CD14-positive monocyte (primary cell): Measurements from ENCODE around the gene KIF26B. TPM values are rescaled to one million over a fixed set of nuclear protein-coding genes. Genes with fewer than 3 reads are reported as not detected.
A peak's percentile ranks its signal among the peaks of the same experiment; 100 is the strongest.

ENCODE experiments used
- DNase-seq, 3 donors: peaks; one replicate each; pipeline ENCODE4 v3.0.0-alpha.2; 2011 to 2022
- H2AFZ ChIP-seq: 2 replicates; pipeline ENCODE4 v1.6.0; 2012; ENCODE audit warnings: mild to moderate bottlenecking, low read depth, low read length, inconsistent platforms; ENCODE audit not compliant: insufficient read depth, poor library complexity, severe bottlenecking
- H3K27ac ChIP-seq, 2 donors: 1 replicate in 1 of 2; 2 replicates in 1 of 2; pipeline ENCODE4 v1.5.1; 2012 to 2013; ENCODE audit warnings: low read length in 2 of 2, control low read depth in 1 of 2, inconsistent platforms in 1 of 2, low read depth in 1 of 2, mild to moderate bottlenecking in 1 of 2
- H3K27me3 ChIP-seq, 2 donors: one replicate each; pipeline versions ENCODE4 v1.6.0 to v1.6.1; 2011 to 2013; ENCODE audit warnings: low read length in 2 of 2; ENCODE audit not compliant: control insufficient read depth in 2 of 2, insufficient read depth in 2 of 2
- H3K36me3 ChIP-seq, 2 donors: replicated peaks in 1 of 2; 1 replicate in 1 of 2; 2 replicates in 1 of 2; pipeline versions ENCODE4 v1.5.1 to v1.6.1; 2012 to 2013; ENCODE audit warnings: low read length in 2 of 2, control low read depth in 1 of 2, inconsistent platforms in 1 of 2, mild to moderate bottlenecking in 1 of 2; ENCODE audit not compliant: insufficient read depth in 2 of 2, control insufficient read depth in 1 of 2
- H3K4me1 ChIP-seq, 2 donors: 1 replicate in 1 of 2; 2 replicates in 1 of 2; pipeline versions ENCODE4 v1.5.1 to v1.6.1; 2012 to 2013; ENCODE audit warnings: low read length in 2 of 2, control low read depth in 1 of 2, inconsistent platforms in 1 of 2, mild to moderate bottlenecking in 1 of 2, moderate library complexity in 1 of 2; ENCODE audit not compliant: insufficient read depth in 2 of 2, control insufficient read depth in 1 of 2
- H3K4me2 ChIP-seq: replicated peaks from 2 replicates; pipeline ENCODE3; 2012; ENCODE audit warnings: low read length, moderate library complexity, mild to moderate bottlenecking; ENCODE audit not compliant: poor library complexity, severe bottlenecking; ENCODE audit errors: extremely low read depth
- H3K4me3 ChIP-seq, 3 experiments: fragments of 200-600 bp in 1 of 3; sonication (generic) in 1 of 3; replicated peaks in 1 of 3; 1 replicate in 2 of 3; 2 replicates in 1 of 3; pipeline ENCODE4 v1.5.1; 2011 to 2013; ENCODE audit warnings: low read length in 3 of 3, mild to moderate bottlenecking in 3 of 3, control low read depth in 2 of 3, low read depth in 2 of 3, inconsistent platforms in 1 of 3, moderate library complexity in 1 of 3
- H3K79me2 ChIP-seq: 2 replicates; pipeline ENCODE4 v1.6.0; 2012; ENCODE audit warnings: mild to moderate bottlenecking, control low read depth, inconsistent platforms, low read length, moderate library complexity; ENCODE audit not compliant: insufficient read depth
- H3K9ac ChIP-seq: 2 replicates; pipeline ENCODE4 v1.6.0; 2017; ENCODE audit warnings: low read length, mild to moderate bottlenecking; ENCODE audit not compliant: insufficient read depth, poor library complexity, severe bottlenecking
- H3K9me3 ChIP-seq, 2 donors: replicated peaks in 1 of 2; 1 replicate in 1 of 2; 2 replicates in 1 of 2; pipeline versions ENCODE4 v1.5.1 to v1.6.1; 2012 to 2013; ENCODE audit warnings: low read length in 2 of 2, control low read depth in 1 of 2; ENCODE audit not compliant: control insufficient read depth in 1 of 2, insufficient read depth in 1 of 2
- H4K20me1 ChIP-seq: 2 replicates; pipeline ENCODE4 v1.6.0; 2012; ENCODE audit warnings: mild to moderate bottlenecking, low read length, control low read depth, moderate library complexity; ENCODE audit not compliant: insufficient read depth
- H3K27ac Mint-ChIP-seq, 7 donors: one replicate each; pipeline ENCODE4 v1.8.0; 2020; ENCODE audit warnings: mild to moderate bottlenecking in 7 of 7, mixed read lengths in 7 of 7, moderate library complexity in 6 of 7, inconsistent platforms in 2 of 7
- H3K27me3 Mint-ChIP-seq, 3 donors: one replicate each; pipeline ENCODE4 v1.8.0; 2021 to 2022; ENCODE audit warnings: low read depth in 3 of 3, mild to moderate bottlenecking in 3 of 3, mixed read lengths in 3 of 3, moderate library complexity in 3 of 3, inconsistent platforms in 1 of 3
- H3K36me3 Mint-ChIP-seq, 2 donors: one replicate each; pipeline ENCODE4 v1.8.0; 2020; ENCODE audit warnings: mixed read lengths in 2 of 2, inconsistent platforms in 1 of 2, mild to moderate bottlenecking in 1 of 2
- H3K4me1 Mint-ChIP-seq: one replicate; pipeline ENCODE4 v1.8.0; 2020; ENCODE audit warnings: mild to moderate bottlenecking, mixed read lengths
- H3K4me3 Mint-ChIP-seq, 2 donors: one replicate each; pipeline ENCODE4 v1.8.0; 2020; ENCODE audit warnings: mild to moderate bottlenecking in 2 of 2, mixed read lengths in 2 of 2, moderate library complexity in 1 of 2
- H3K9me3 Mint-ChIP-seq, 7 donors: one replicate each; pipeline ENCODE4 v1.8.0; 2020 to 2022; ENCODE audit warnings: mixed read lengths in 7 of 7, mild to moderate bottlenecking in 6 of 7, moderate library complexity in 6 of 7, inconsistent platforms in 2 of 7
- CTCF ChIP-seq: fragments of 200-600 bp; IDR thresholded peaks from one replicate; pipeline ENCODE4 v1.8.0; 2022; ENCODE audit warnings: antibody characterized with exemption, mild to moderate bottlenecking
- WGBS: methylation state at CpG from one replicate; pipeline ENCODE4 v1.1.5; 2013; ENCODE audit warnings: missing lambda C conversion rate; ENCODE audit not compliant: insufficient coverage; 5-methylcytosine and 5-hydroxymethylcytosine counted together
- intact Hi-C, 2 donors: fragments of 100-400 bp; cut with micrococcal nuclease; formaldehyde crosslinking; loops; one replicate each; pipeline versions ENCODE4 v1.15.0 to v1.15.1; 2023
- polyA plus RNA-seq, 3 donors: library from polyadenylated mRNA; depleted of rRNA in 1 of 3; unstranded in 2 of 3; stranded (reverse) in 1 of 3; fragments of 300-500 nt in 2 of 3; fragments of >200 nt in 1 of 3; fragmentation: Illumina TruSeq in 2 of 3; gene quantifications; 1 replicate in 2 of 3; 2 replicates in 1 of 3; pipeline ENCODE4 v1.2.3, GENCODE V29; 2012 to 2021

Gene KIF26B
- polyA plus RNA-seq, 3 donors, result 0.01 to 0.05 TPM; not detected in 1

GRCh38 chr1:245168086-245168485 is 13.3 kb downstream of the KIF26B start:
- H3K9me3 ChIP-seq, result peaks cover 0 to 3% of the 10 kb centered on the region in 2 donors
- H3K9me3 Mint-ChIP-seq, result peaks cover 8 to 22% (median 15%) of the 10 kb centered on the region in 7 donors
- peak overlapping the region; percentile 31 for H2AFZ ChIP-seq
- peak overlapping the region; percentile 55 for H3K4me2 ChIP-seq
- H3K79me2 ChIP-seq, result no peaks in the 10 kb centered on the region
- peaks cover 27 to 39% (median 38%) of the 10 kb centered on the region in 3 donors for H3K27me3 Mint-ChIP-seq
- no peaks in the 10 kb centered on the region for H4K20me1 ChIP-seq
- DNase-seq, result peak; percentile 62 to 81 (median 66)
- H3K4me1 Mint-ChIP-seq, result peaks cover 49% of the 10 kb centered on the region
- H3K27ac ChIP-seq, result no peak overlapping the region
- peaks cover 14 to 15% of the 10 kb centered on the region in 2 donors for H3K27me3 ChIP-seq
- no peaks in the 10 kb centered on the region for H3K36me3 ChIP-seq
- 13% methylated on average over 12 of the region's 13 CpGs for WGBS
- no peak overlapping the region for H3K9ac ChIP-seq
- H3K4me3 Mint-ChIP-seq, result peak overlapping the region; percentile 59 to 67
- peaks cover 37 to 40% of the 10 kb centered on the region in 2 donors for H3K4me1 ChIP-seq
- H3K27ac Mint-ChIP-seq, result peak overlapping the region in 2 of 7 donors; percentile 14 to 58
- intact Hi-C loops, result no loop called here
- H3K36me3 Mint-ChIP-seq, result peaks cover 0 to 2% of the 10 kb centered on the region in 2 donors
- TF ChIP-seq CTCF, result no peak
- peak overlapping the region in 1 of 3 experiments; percentile 56 for H3K4me3 ChIP-seq

GRCh38 chr1:245168906-245169305 is 14.1 kb downstream of the KIF26B start:
- Mint-ChIP-seq H3K27me3 (peaks cover 32 to 37% (median 35%) of the 10 kb centered on the region in 3 donors), H3K9me3 (peaks cover 8 to 22% (median 15%) of the 10 kb centered on the region in 7 donors), H3K4me1 (peaks cover 49% of the 10 kb centered on the region), H3K36me3 (peaks cover 0 to 2% of the 10 kb centered on the region in 2 donors), H3K4me3 (peak overlapping the region in 1 of 2 donors; percentile 60), H3K27ac (peak overlapping the region in 6 of 7 donors; percentile 11 to 69 (median 37))
- no peaks in the 10 kb centered on the region for H4K20me1 ChIP-seq
- H3K27me3 ChIP-seq, result peaks cover 10 to 15% of the 10 kb centered on the region in 2 donors
- H2AFZ ChIP-seq, result peak overlapping the region; percentile 41
- peak overlapping the region; percentile 41 for H3K4me2 ChIP-seq
- H3K79me2 ChIP-seq, result no peaks in the 10 kb centered on the region
- intact Hi-C loops, result no loop called here
- H3K4me1 ChIP-seq, result peaks cover 37 to 40% of the 10 kb centered on the region in 2 donors
- H3K4me3 ChIP-seq, result peak overlapping the region in 1 of 3 experiments; percentile 56
- 47% methylated on average over 7 of the region's 7 CpGs for WGBS
- H3K36me3 ChIP-seq, result no peaks in the 10 kb centered on the region
- no peak for DNase-seq
- no peak overlapping the region for H3K9ac ChIP-seq
- no peak for TF ChIP-seq CTCF
- peaks cover 0 to 3% of the 10 kb centered on the region in 2 donors for H3K9me3 ChIP-seq
- H3K27ac ChIP-seq, result no peak overlapping the region
